Measurements from ENCODE around the gene NUDT11. TPM values are rescaled to one million over a fixed set of nuclear protein-coding genes. Genes with fewer than 3 reads are reported as not detected.

Gene NUDT11
- total RNA-seq: 9.5 and 10.5 TPM in 2 replicates

GRCh38 chrX:51496501-51497291 is at the start of gene NUDT11:
Gene NUDT11, minus strand, starts transcription at chrX:51496592. Its CDS starts 148 bp downstream, at chrX:51496444.

Other genes starting within 250 kb of the NUDT11 start
- gene NUDT10, start 163.8 kb downstream of the NUDT11 start, total RNA-seq: 1.2 and 2.1 TPM in 2 replicates
- not detected in 2 replicates for gene CENPVL3, start 122.3 kb upstream of the NUDT11 start, total RNA-seq
- gene CENPVL2, start 186.2 kb upstream of the NUDT11 start, total RNA-seq: not detected in 2 replicates
- gene CENPVL1, start 213.9 kb upstream of the NUDT11 start, total RNA-seq: not detected in 2 replicates
- 6.1 and 6.7 TPM in 2 replicates for gene GSPT2, start 246.8 kb upstream of the NUDT11 start, total RNA-seq

All from cardiac ventricle fibroblast (primary cell).